Activated CD4-positive, alpha-beta memory T cell treated with anti-CD3 and anti-CD28 coated beads for 36 hours (primary cell): ENCODE data around the gene POMC. TPM values are rescaled to one million over a fixed set of nuclear protein-coding genes. Genes with fewer than 3 reads are reported as not detected.
"Not testable (repeated sequence)": the region's sequence is repeated elsewhere in the genome, so short reads cannot be mapped to it uniquely, and the experiment has no call there.

Source experiments
- CTCF ChIA-PET: fragments of 350-600 bp; sonication (Branson Sonifier 250); formaldehyde crosslinking; loops from one replicate; lab custom pipeline; 2021; ENCODE audit warnings: antibody characterized with exemption, inconsistent platforms; lab: Charles Lee
- POLR2A ChIA-PET: fragments of 350-600 bp; sonication (Branson Sonifier 250); formaldehyde crosslinking; loops from one replicate; lab custom pipeline; 2021; ENCODE audit warnings: antibody characterized with exemption; lab: Charles Lee
- DNase-seq: peaks from one replicate; pipeline ENCODE4 v3.0.0-alpha.2; 2020
- H3K27ac Mint-ChIP-seq: one replicate; pipeline ENCODE4 v1.8.0; 2021; ENCODE audit warnings: mixed read lengths
- H3K27me3 Mint-ChIP-seq: one replicate; pipeline ENCODE4 v1.8.0; 2021; ENCODE audit warnings: mixed read lengths
- H3K36me3 Mint-ChIP-seq: one replicate; pipeline ENCODE4 v1.8.0; 2021; ENCODE audit warnings: mixed read lengths
- H3K4me1 Mint-ChIP-seq: one replicate; pipeline ENCODE4 v1.8.0; 2021; ENCODE audit warnings: low read depth, mixed read lengths
- H3K4me3 Mint-ChIP-seq: one replicate; pipeline ENCODE4 v1.8.0; 2021; ENCODE audit warnings: mild to moderate bottlenecking, mixed read lengths
- H3K9me3 Mint-ChIP-seq: one replicate; pipeline ENCODE4 v1.8.0; 2021; ENCODE audit warnings: mixed read lengths
- intact Hi-C: fragments of 100-400 bp; cut with micrococcal nuclease; formaldehyde crosslinking; loops from one replicate; pipeline ENCODE4 v1.15.1; 2023
- total RNA-seq, 2 experiments: library from RNA; stranded (reverse); gene quantifications; one replicate each; pipeline ENCODE4 v1.2.3, GENCODE V29; 2021

The POMC gene
- 1 to 10 TPM; 3.8 to 4.2 TPM for total RNA-seq

- peak; percentile 39 for DNase-seq
- H3K27me3 Mint-ChIP-seq: peaks cover 36% of the 10 kb centered on the region
- H3K4me1 Mint-ChIP-seq: peaks cover 14% of the 10 kb centered on the region
- H3K4me3 Mint-ChIP-seq: peak within 1 kb of the TSS; percentile 51
- H3K9me3 Mint-ChIP-seq: no peaks in the 10 kb centered on the region
- H3K36me3 Mint-ChIP-seq: no peaks in the 10 kb centered on the region
- no peak within 1 kb of the TSS for H3K27ac Mint-ChIP-seq
- CTCF ChIA-PET: interaction anchor here (0.6 to 2.9 kb wide), 3 partner anchors 28 to 356 kb away, joined by 3 to 16 read pairs (median 6); no protein-coding TSS in a partner anchor
- intact Hi-C loops: loop anchor here (5.0 kb wide), 1 partner anchor 354 kb away; no protein-coding TSS in a partner anchor
- POLR2A ChIA-PET: interaction anchor here (0.6 kb wide), 1 partner anchor 145 kb away, joined by 3 read pairs; no protein-coding TSS in a partner anchor
Measured at GRCh38 chr2:25168256-25169072, at the start of gene POMC. POMC (minus strand) TSS chr2:25168580; CDS start chr2:25164772, 3,808 bp downstream.

GRCh38 chr2:25218100-25218499, 49.7 kb upstream of the POMC start:
- peaks cover 7% of the 10 kb centered on the region for H3K4me1 Mint-ChIP-seq
- H3K27ac Mint-ChIP-seq: no peak overlapping the region
- no peak overlapping the region for H3K4me3 Mint-ChIP-seq
- no peaks in the 10 kb centered on the region for H3K36me3 Mint-ChIP-seq
- H3K27me3 Mint-ChIP-seq: no peaks in the 10 kb centered on the region
- DNase-seq: no peak
- ChIA-PET POLR2A (no interaction called here), CTCF (no interaction called here)
- no peaks in the 10 kb centered on the region for H3K9me3 Mint-ChIP-seq
- intact Hi-C loops: no loop called here

- CTCF ChIA-PET: interaction anchor here (0.5 to 0.8 kb wide), 3 partner anchors 12 to 20 kb away, joined by 3 to 4 read pairs (median 3); no protein-coding TSS in a partner anchor
- Mint-ChIP-seq H3K9me3 (no peaks in the 10 kb centered on the region), H3K4me3 (peak overlapping the region; percentile 64), H3K36me3 (no peaks in the 10 kb centered on the region), H3K4me1 (peaks cover 9% of the 10 kb centered on the region), H3K27ac (peak overlapping the region; percentile 20), H3K27me3 (no peaks in the 10 kb centered on the region)
- POLR2A ChIA-PET: no interaction called here
- peak; percentile 89 for DNase-seq
- intact Hi-C loops: no loop called here
Measured at GRCh38 chr2:25215948-25216679, 47.7 kb upstream of the POMC start.

DNA sequence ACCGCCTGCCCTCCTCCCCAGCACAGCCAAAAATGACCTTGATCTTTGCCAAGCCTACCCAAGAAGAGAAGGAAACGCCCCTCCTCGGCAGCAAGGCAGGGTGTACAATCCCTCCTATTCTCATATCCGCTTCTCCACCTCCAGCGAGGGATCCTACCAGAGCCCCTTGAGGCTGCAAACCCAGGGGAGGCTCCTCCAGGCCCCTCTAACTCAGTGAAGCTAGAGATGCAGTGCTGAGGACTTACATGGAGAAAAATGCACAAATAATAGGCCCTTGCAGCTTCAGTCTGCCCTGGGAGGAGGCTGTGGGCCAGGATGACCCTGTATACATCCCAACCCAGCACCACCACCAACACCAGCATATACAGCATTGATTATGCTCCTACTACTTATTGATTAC, 46.9 kb upstream of the POMC start:
- H3K4me3 Mint-ChIP-seq: peak overlapping the region; percentile 63
- no peak for DNase-seq
- H3K36me3 Mint-ChIP-seq: no peaks in the 10 kb centered on the region
- ChIA-PET CTCF (interaction anchor here (0.6 kb wide), 1 partner anchor 18 kb away, joined by 3 read pairs; no protein-coding TSS in a partner anchor), POLR2A (no interaction called here)
- peak overlapping the region; percentile 20 for H3K27ac Mint-ChIP-seq
- no peaks in the 10 kb centered on the region for H3K9me3 Mint-ChIP-seq
- H3K27me3 Mint-ChIP-seq: no peaks in the 10 kb centered on the region
- peaks cover 13% of the 10 kb centered on the region for H3K4me1 Mint-ChIP-seq
- intact Hi-C loops: no loop called here

GRCh38 chr2:25213229-25213628, 44.8 kb upstream of the POMC start:
- CTCF ChIA-PET: interaction anchor here (0.9 kb wide), 1 partner anchor 17 kb away, joined by 3 read pairs; no protein-coding TSS in a partner anchor
- intact Hi-C loops: no loop called here
- no peaks in the 10 kb centered on the region for H3K36me3 Mint-ChIP-seq

GRCh38 chr2:25210923-25211322, 42.5 kb upstream of the POMC start:
- ChIA-PET CTCF (interaction anchor here (1.8 kb wide), 1 partner anchor 16 kb away, joined by 5 read pairs; no protein-coding TSS in a partner anchor), POLR2A (interaction anchor here (0.5 kb wide), 1 partner anchor 1864 kb away, joined by 3 read pairs; no protein-coding TSS in a partner anchor)
- H3K27me3 Mint-ChIP-seq, H3K9me3 Mint-ChIP-seq, H3K27ac Mint-ChIP-seq, DNase-seq, intact Hi-C loops, H3K36me3 Mint-ChIP-seq, H3K4me3 Mint-ChIP-seq: not testable (repeated sequence)
- H3K4me1 Mint-ChIP-seq: peaks cover 18% of the 10 kb centered on the region

More at GRCh38 chr2:25213229-25213628, 44.8 kb upstream of the POMC start:
- POLR2A ChIA-PET: no interaction called here
- H3K4me1 Mint-ChIP-seq: peaks cover 20% of the 10 kb centered on the region
- no peaks in the 10 kb centered on the region for H3K27me3 Mint-ChIP-seq
- DNase-seq: no peak
- H3K9me3 Mint-ChIP-seq: no peaks in the 10 kb centered on the region
- no peak overlapping the region for H3K27ac Mint-ChIP-seq
- no peak overlapping the region for H3K4me3 Mint-ChIP-seq

GRCh38 chr2:25207078-25207545, 38.7 kb upstream of the POMC start:
- Mint-ChIP-seq H3K4me1 (peaks cover 19% of the 10 kb centered on the region), H3K27me3 (no peaks in the 10 kb centered on the region), H3K27ac (no peak overlapping the region), H3K36me3 (no peaks in the 10 kb centered on the region), H3K9me3 (no peaks in the 10 kb centered on the region), H3K4me3 (no peak overlapping the region)
- no peak for DNase-seq
- intact Hi-C loops: no loop called here
- ChIA-PET CTCF (interaction anchor here (1.1 to 1.5 kb wide), 2 partner anchors 10 to 11 kb away, joined by 3 to 6 read pairs; no protein-coding TSS in a partner anchor), POLR2A (no interaction called here)

GRCh38 chr2:25204190-25204838, 35.9 kb upstream of the POMC start:
- no peaks in the 10 kb centered on the region for H3K36me3 Mint-ChIP-seq
- no peak overlapping the region for H3K4me3 Mint-ChIP-seq
- CTCF ChIA-PET: no interaction called here
- no peak for DNase-seq
- POLR2A ChIA-PET: no interaction called here
- intact Hi-C loops: no loop called here
- H3K9me3 Mint-ChIP-seq: no peaks in the 10 kb centered on the region
- no peak overlapping the region for H3K27ac Mint-ChIP-seq
- no peaks in the 10 kb centered on the region for H3K27me3 Mint-ChIP-seq
- H3K4me1 Mint-ChIP-seq: peaks cover 6% of the 10 kb centered on the region

GRCh38 chr2:25202275-25202674, 33.9 kb upstream of the POMC start:
- H3K27ac Mint-ChIP-seq: no peak overlapping the region
- no peak for DNase-seq
- POLR2A ChIA-PET: no interaction called here
- intact Hi-C loops: no loop called here
- H3K9me3 Mint-ChIP-seq: no peaks in the 10 kb centered on the region
- CTCF ChIA-PET: interaction anchor here (1.0 kb wide), 1 partner anchor 227 kb away, joined by 3 read pairs; no protein-coding TSS in a partner anchor
- H3K27me3 Mint-ChIP-seq: no peaks in the 10 kb centered on the region
- H3K4me1 Mint-ChIP-seq: peaks cover 6% of the 10 kb centered on the region
- H3K4me3 Mint-ChIP-seq: no peak overlapping the region
- H3K36me3 Mint-ChIP-seq: no peaks in the 10 kb centered on the region

- H3K36me3 Mint-ChIP-seq: no peaks in the 10 kb centered on the region
Measured at GRCh38 chr2:25201794-25202193, 33.4 kb upstream of the POMC start.

GRCh38 chr2:25201265-25201664, 32.9 kb upstream of the POMC start:
- H3K4me3 Mint-ChIP-seq: no peak overlapping the region
- no peak for DNase-seq
- intact Hi-C loops: no loop called here
- POLR2A ChIA-PET: no interaction called here
- H3K4me1 Mint-ChIP-seq: peaks cover 6% of the 10 kb centered on the region
- no peaks in the 10 kb centered on the region for H3K27me3 Mint-ChIP-seq
- no peak overlapping the region for H3K27ac Mint-ChIP-seq
- H3K9me3 Mint-ChIP-seq: no peaks in the 10 kb centered on the region
- H3K36me3 Mint-ChIP-seq: no peaks in the 10 kb centered on the region
- CTCF ChIA-PET: no interaction called here

More at GRCh38 chr2:25201794-25202193, 33.4 kb upstream of the POMC start:
- POLR2A ChIA-PET: no interaction called here
- no peaks in the 10 kb centered on the region for H3K27me3 Mint-ChIP-seq
- no peak overlapping the region for H3K4me3 Mint-ChIP-seq
- DNase-seq: no peak
- H3K4me1 Mint-ChIP-seq: peaks cover 6% of the 10 kb centered on the region
- intact Hi-C loops: no loop called here
- CTCF ChIA-PET: no interaction called here
- H3K9me3 Mint-ChIP-seq: no peaks in the 10 kb centered on the region
- no peak overlapping the region for H3K27ac Mint-ChIP-seq
